ENCODE data around the gene BTBD19.

GRCh38 chr1:44811234-44811633 is 2.9 kb downstream of the BTBD19 start:
- TF ChIP-seq CTCF (IDR thresholded peaks at IDR 0.05) (no peak), POLR2A (IDR thresholded peaks at IDR 0.05) (no peak), POLR2AphosphoS5 (IDR thresholded peaks at IDR 0.05) (no peak)
